ENCODE results near the gene FAU. TPM values are rescaled to one million over a fixed set of nuclear protein-coding genes. Genes with fewer than 3 reads are reported as not detected.

The FAU gene
- 1,253 TPM for total RNA-seq

GRCh38 chr11:65121865-65122696 lies at the start of gene FAU, which contains the start of gene MRPL49:
Gene FAU, minus strand, starts transcription at chr11:65122134. Its CDS starts 321 bp downstream, at chr11:65121813.
Gene MRPL49, plus strand, starts transcription at chr11:65122321. Its CDS starts 26 bp downstream, at chr11:65122347.
- peak; percentile 95 to 99 for DNase-seq (ENCODE audit: low spot score in 2 of 2)
- Histone ChIP-seq H3K9me3 (no peaks in the 10 kb centered on the region), H3K4me1 (peaks cover 15% of the 10 kb centered on the region in 2 donors), H3K27me3 (no peaks in the 10 kb centered on the region), H3K36me3 (peaks cover 37 to 60% of the 10 kb centered on the region in 2 donors), H3K27ac (peak within 1 kb of the TSS; percentile 91 to 96), H3K4me3 (peak within 1 kb of the TSS; percentile 80 to 91)
- TF ChIP-seq CTCF (IDR thresholded peaks at IDR 0.05) = no peak
- intact Hi-C loops (cut with DNase I) = loop anchor here (1.0 kb wide), 2 partner anchors 38 to 108 kb away; partner anchors contain the start of genes ARL2, CDCA5 and ZFPL1

DNA sequence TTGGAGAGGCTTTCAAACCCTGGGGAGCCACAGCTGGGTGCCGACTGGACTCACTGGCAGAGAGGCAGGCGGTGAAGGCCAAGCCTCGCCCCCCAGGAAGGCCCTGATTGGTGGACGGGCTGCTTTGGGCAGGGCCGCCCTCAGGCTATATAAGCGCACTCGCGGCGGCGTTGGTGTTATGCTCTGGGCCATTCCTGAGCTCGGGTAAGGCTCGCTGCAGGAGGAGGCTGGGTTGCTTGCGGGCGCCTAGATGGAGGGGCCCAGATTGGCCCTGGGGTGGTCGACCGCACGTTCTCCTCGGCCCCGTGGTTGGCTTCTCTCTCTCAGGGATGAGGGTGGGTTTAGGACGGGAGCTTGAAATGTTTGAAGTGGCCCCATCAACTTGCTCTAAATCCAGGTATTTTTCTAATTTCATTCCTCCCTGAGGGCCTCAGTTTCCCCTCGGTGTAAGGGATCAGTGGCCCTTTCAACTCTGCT lies 48.2 kb upstream of the FAU start, which contains the start of gene SPDYC:
TSS of gene SPDYC (plus strand) at position 176 of the 477 bp plus-strand sequence. CDS start 1,125 bp downstream, outside the sequence.
- intact Hi-C loops (cut with DNase I) = no loop called here
- H3K4me1 ChIP-seq = peaks cover 0 to 3% of the 10 kb centered on the region in 2 donors
- no peak within 1 kb of the TSS for H3K27ac ChIP-seq
- no peaks in the 10 kb centered on the region for H3K27me3 ChIP-seq
- DNase-seq (ENCODE audit: low spot score in 2 of 2) = no peak
- TF ChIP-seq CTCF (IDR thresholded peaks at IDR 0.05) = no peak
- no peaks in the 10 kb centered on the region for H3K9me3 ChIP-seq
- H3K36me3 ChIP-seq = no peaks in the 10 kb centered on the region
- H3K4me3 ChIP-seq = no peak within 1 kb of the TSS

DNA sequence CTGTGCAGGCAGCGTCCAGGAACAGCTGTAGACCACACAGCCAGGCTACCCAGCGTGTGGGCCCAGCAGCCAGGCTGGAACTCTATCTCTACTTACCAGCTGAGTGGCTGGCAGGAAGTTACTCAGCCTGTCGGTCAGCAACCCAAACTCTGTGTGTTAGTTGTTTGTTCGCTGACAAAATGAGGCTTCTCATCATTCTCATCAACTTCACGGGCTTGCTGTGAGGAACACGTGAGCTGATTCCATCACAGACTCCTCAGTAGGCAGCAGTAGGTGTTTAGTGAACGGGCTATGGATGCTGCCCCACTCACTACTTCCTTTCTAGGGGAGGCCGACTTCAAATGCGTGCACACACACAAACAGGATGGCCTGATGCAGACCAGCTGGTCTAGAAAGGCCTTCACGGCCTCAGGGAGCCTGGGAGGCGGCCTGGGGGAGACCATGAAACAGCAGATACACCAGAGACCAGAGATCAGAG lies 47.3 kb upstream of the FAU start:
- DNase-seq (ENCODE audit: low spot score in 2 of 2) = no peak
- H3K4me3 ChIP-seq = no peak overlapping the region
- H3K9me3 ChIP-seq = no peaks in the 10 kb centered on the region
- intact Hi-C loops (cut with DNase I) = no loop called here
- H3K27me3 ChIP-seq = no peaks in the 10 kb centered on the region
- H3K36me3 ChIP-seq = no peaks in the 10 kb centered on the region
- H3K4me1 ChIP-seq = peaks cover 0 to 3% of the 10 kb centered on the region in 2 donors
- H3K27ac ChIP-seq = no peak overlapping the region
- no peak for TF ChIP-seq CTCF (IDR thresholded peaks at IDR 0.05)

GRCh38 chr11:65167656-65168055 lies 45.7 kb upstream of the FAU start:
- H3K4me3 ChIP-seq = no peak overlapping the region
- H3K27me3 ChIP-seq = no peaks in the 10 kb centered on the region
- TF ChIP-seq CTCF (IDR thresholded peaks at IDR 0.05) = no peak
- intact Hi-C loops (cut with DNase I) = no loop called here
- no peaks in the 10 kb centered on the region for H3K9me3 ChIP-seq
- H3K4me1 ChIP-seq = peaks cover 0 to 3% of the 10 kb centered on the region in 2 donors
- H3K27ac ChIP-seq = no peak overlapping the region
- H3K36me3 ChIP-seq = no peaks in the 10 kb centered on the region
- DNase-seq (ENCODE audit: low spot score in 2 of 2) = no peak

DNA sequence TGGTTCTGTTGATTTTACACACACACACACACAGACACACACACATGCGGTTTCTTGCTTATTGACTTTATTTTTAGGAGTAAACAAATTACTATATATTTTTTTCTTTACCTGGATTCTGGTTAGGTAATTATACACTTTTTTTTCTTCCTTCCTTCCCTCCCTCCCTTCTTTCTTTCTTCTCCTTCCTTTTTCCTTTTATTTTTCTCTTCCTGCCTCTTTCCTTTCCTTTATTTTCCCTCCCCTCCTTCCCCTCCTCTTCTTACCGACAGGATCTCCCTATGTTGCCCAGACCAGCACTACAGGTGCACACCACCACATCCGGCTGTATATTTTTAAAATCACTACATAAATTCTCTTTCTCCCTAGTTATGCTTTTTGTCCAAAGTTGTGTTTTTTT lies 45.0 kb upstream of the FAU start:
- Histone ChIP-seq H3K9me3 (no peaks in the 10 kb centered on the region), H3K4me3 (no peak overlapping the region), H3K27ac (no peak overlapping the region), H3K4me1 (peaks cover 0 to 3% of the 10 kb centered on the region in 2 donors), H3K27me3 (no peaks in the 10 kb centered on the region), H3K36me3 (no peaks in the 10 kb centered on the region)
- DNase-seq (ENCODE audit: low spot score in 2 of 2) = no peak
- TF ChIP-seq CTCF (IDR thresholded peaks at IDR 0.05) = no peak
- intact Hi-C loops (cut with DNase I) = no loop called here

Data from ascending aorta (tissue), 2 donors.